ENCODE measurements around the gene FRMD4A.

DNA sequence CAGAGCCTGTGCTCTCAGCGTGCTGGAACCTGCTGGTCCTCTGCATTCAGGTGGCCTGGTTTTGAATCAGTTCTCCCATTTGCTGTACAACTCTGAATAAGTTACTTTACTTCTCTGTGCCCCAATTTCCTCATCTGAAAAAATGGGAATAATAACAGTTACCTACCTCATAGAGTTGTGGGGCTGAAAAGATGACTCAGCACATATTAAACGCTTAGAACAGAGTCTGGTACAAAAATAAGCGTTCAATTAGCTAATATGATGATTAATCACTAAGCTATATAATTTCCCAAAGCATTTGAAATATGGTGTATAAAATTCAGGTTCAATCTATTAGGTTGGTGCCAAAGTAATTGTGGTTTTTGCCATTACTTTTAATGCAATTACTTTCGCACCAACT, 484.8 kb downstream of the FRMD4A start:
- TF ChIP-seq, protein P1, sequence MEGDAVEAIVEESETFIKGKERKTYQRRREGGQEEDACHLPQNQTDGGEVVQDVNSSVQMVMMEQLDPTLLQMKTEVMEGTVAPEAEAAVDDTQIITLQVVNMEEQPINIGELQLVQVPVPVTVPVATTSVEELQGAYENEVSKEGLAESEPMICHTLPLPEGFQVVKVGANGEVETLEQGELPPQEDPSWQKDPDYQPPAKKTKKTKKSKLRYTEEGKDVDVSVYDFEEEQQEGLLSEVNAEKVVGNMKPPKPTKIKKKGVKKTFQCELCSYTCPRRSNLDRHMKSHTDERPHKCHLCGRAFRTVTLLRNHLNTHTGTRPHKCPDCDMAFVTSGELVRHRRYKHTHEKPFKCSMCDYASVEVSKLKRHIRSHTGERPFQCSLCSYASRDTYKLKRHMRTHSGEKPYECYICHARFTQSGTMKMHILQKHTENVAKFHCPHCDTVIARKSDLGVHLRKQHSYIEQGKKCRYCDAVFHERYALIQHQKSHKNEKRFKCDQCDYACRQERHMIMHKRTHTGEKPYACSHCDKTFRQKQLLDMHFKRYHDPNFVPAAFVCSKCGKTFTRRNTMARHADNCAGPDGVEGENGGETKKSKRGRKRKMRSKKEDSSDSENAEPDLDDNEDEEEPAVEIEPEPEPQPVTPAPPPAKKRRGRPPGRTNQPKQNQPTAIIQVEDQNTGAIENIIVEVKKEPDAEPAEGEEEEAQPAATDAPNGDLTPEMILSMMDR (IDR thresholded peaks at IDR 0.05 in 4 of 5, conservative IDR thresholded peaks at IDR 0.05 in 1 of 5): no peak
- TF ChIP-seq POLR2A (IDR thresholded peaks at IDR 0.05): no peak
